Measurements from ENCODE around the gene HLA-A. TPM values are rescaled to one million over a fixed set of nuclear protein-coding genes. Genes with fewer than 3 reads are reported as not detected.

The HLA-A gene
- polyA plus RNA-seq: 326 TPM
- long read RNA-seq, donor 1, transcript HLA-A-203 (8 exons, 1,611 nt): major isoform, 117 of 245 reads
- long read RNA-seq, donor 1, partial matches to known transcripts: 111 of 245 reads
- long read RNA-seq, donor 1, other reads (novel, unspliced or antisense): 16 of 245 reads
- long read RNA-seq, donor 2, transcript HLA-A-203 (8 exons, 1,611 nt): major isoform, 196 of 372 reads
- long read RNA-seq, donor 2, partial matches to known transcripts: 151 of 372 reads
- long read RNA-seq, donor 2, other reads (novel, unspliced or antisense): 25 of 372 reads
- long read RNA-seq, donor 3, transcript HLA-A-203 (8 exons, 1,611 nt): major isoform, 193 of 490 reads
- long read RNA-seq, donor 3, partial matches to known transcripts: 271 of 490 reads
- long read RNA-seq, donor 3, other reads (novel, unspliced or antisense): 25 of 490 reads
- long read RNA-seq, donor 4, transcript HLA-A-203 (8 exons, 1,611 nt): major isoform, 29 of 37 reads
- long read RNA-seq, donor 4, partial matches to known transcripts: 8 of 37 reads
- long read RNA-seq, donor 4, other reads (novel, unspliced or antisense): 0 of 37 reads
- long read RNA-seq, donor 5, transcript HLA-A-203 (8 exons, 1,611 nt): major isoform, 42 of 59 reads
- long read RNA-seq, donor 5, partial matches to known transcripts: 17 of 59 reads
- long read RNA-seq, donor 5, other reads (novel, unspliced or antisense): 0 of 59 reads
- long read RNA-seq, donor 6, transcript HLA-A-203 (8 exons, 1,611 nt): major isoform, 216 of 392 reads
- long read RNA-seq, donor 6, partial matches to known transcripts: 139 of 392 reads
- long read RNA-seq, donor 6, other reads (novel, unspliced or antisense): 37 of 392 reads
- long read RNA-seq, donor 7, transcript HLA-A-203 (8 exons, 1,611 nt): major isoform, 35 of 51 reads
- long read RNA-seq, donor 7, partial matches to known transcripts: 16 of 51 reads
- long read RNA-seq, donor 7, other reads (novel, unspliced or antisense): 0 of 51 reads
- long read RNA-seq, donor 8, transcript HLA-A-202 (8 exons, 1,854 nt): minor isoform, 9 of 427 reads
- long read RNA-seq, donor 8, transcript HLA-A-203 (8 exons, 1,611 nt): major isoform, 213 of 427 reads
- long read RNA-seq, donor 8, partial matches to known transcripts: 180 of 427 reads
- long read RNA-seq, donor 8, other reads (novel, unspliced or antisense): 25 of 427 reads
- long read RNA-seq, donor 9, transcript HLA-A-203 (8 exons, 1,611 nt): major isoform, 131 of 340 reads
- long read RNA-seq, donor 9, partial matches to known transcripts: 180 of 340 reads
- long read RNA-seq, donor 9, other reads (novel, unspliced or antisense): 29 of 340 reads
- long read RNA-seq, donor 10, transcript HLA-A-203 (8 exons, 1,611 nt): major isoform, 74 of 175 reads
- long read RNA-seq, donor 10, partial matches to known transcripts: 91 of 175 reads
- long read RNA-seq, donor 10, other reads (novel, unspliced or antisense): 10 of 175 reads
- long read RNA-seq, donor 11, transcript HLA-A-203 (8 exons, 1,611 nt): major isoform, 137 of 326 reads
- long read RNA-seq, donor 11, partial matches to known transcripts: 164 of 326 reads
- long read RNA-seq, donor 11, other reads (novel, unspliced or antisense): 25 of 326 reads

- no CpG with 5 or more reads among the region's 68 CpGs for WGBS (ENCODE audit: insufficient coverage, low lambda C conversion rate)
- DNase-seq: peak; percentile 95 to 96
- peaks cover 17% of the 10 kb centered on the region for H3K36me3 ChIP-seq (ENCODE audit: control insufficient read depth, insufficient read depth, low read length)
Measured at GRCh38 chr6:29942275-29943052, at the start of gene HLA-A. Gene HLA-A (plus strand): TSS chr6:29942532. CDS start chr6:29942554, 22 bp downstream.

GRCh38 chr6:29892696-29893095 lies 49.6 kb upstream of the HLA-A start:
- Histone ChIP-seq H3K27ac (ENCODE audit: low read length) (no peak overlapping the region), H3K36me3 (ENCODE audit: control insufficient read depth, insufficient read depth, low read length) (peaks cover 16% of the 10 kb centered on the region), H3K9me3 (ENCODE audit: control insufficient read depth, low read depth, low read length) (no peaks in the 10 kb centered on the region), H3K4me3 (ENCODE audit: low read length) (no peak overlapping the region), H3K27me3 (ENCODE audit: control insufficient read depth, insufficient read depth, low read length) (no peaks in the 10 kb centered on the region), H3K4me1 (ENCODE audit: control insufficient read depth, insufficient read depth, low read length) (no peaks in the 10 kb centered on the region)
- peak in 1 of 2 donors; percentile 0 for DNase-seq

More at GRCh38 chr6:29942275-29943052, at the start of gene HLA-A:
- H3K27ac ChIP-seq (ENCODE audit: low read length): peak within 1 kb of the TSS; percentile 87
- peaks cover 3% of the 10 kb centered on the region for H3K4me1 ChIP-seq (ENCODE audit: control insufficient read depth, insufficient read depth, low read length)
- H3K4me3 ChIP-seq (ENCODE audit: low read length): peak within 1 kb of the TSS; percentile 98
- H3K9me3 ChIP-seq (ENCODE audit: control insufficient read depth, low read depth, low read length): no peaks in the 10 kb centered on the region
- no peaks in the 10 kb centered on the region for H3K27me3 ChIP-seq (ENCODE audit: control insufficient read depth, insufficient read depth, low read length)

- H3K27me3 ChIP-seq (ENCODE audit: control insufficient read depth, insufficient read depth, low read length): no peaks in the 10 kb centered on the region
- no peak overlapping the region for H3K4me3 ChIP-seq (ENCODE audit: low read length)
- H3K4me1 ChIP-seq (ENCODE audit: control insufficient read depth, insufficient read depth, low read length): no peaks in the 10 kb centered on the region
- WGBS (ENCODE audit: insufficient coverage, low lambda C conversion rate): no CpG with 5 or more reads among the region's 3 CpGs
- H3K9me3 ChIP-seq (ENCODE audit: control insufficient read depth, low read depth, low read length): no peaks in the 10 kb centered on the region
- H3K36me3 ChIP-seq (ENCODE audit: control insufficient read depth, insufficient read depth, low read length): no peaks in the 10 kb centered on the region
- DNase-seq: peak in 1 of 2 donors; percentile 0
- no peak overlapping the region for H3K27ac ChIP-seq (ENCODE audit: low read length)
Measured at GRCh38 chr6:29899281-29899680, 43.1 kb upstream of the HLA-A start.

GRCh38 chr6:29905286-29905685 lies 37.0 kb upstream of the HLA-A start:
- H3K4me3 ChIP-seq (ENCODE audit: low read length): no peak overlapping the region
- H3K36me3 ChIP-seq (ENCODE audit: control insufficient read depth, insufficient read depth, low read length): no peaks in the 10 kb centered on the region
- 51% methylated on average over 3 of the region's 4 CpGs for WGBS (ENCODE audit: insufficient coverage, low lambda C conversion rate)
- H3K27ac ChIP-seq (ENCODE audit: low read length): no peak overlapping the region
- no peak for DNase-seq
- H3K4me1 ChIP-seq (ENCODE audit: control insufficient read depth, insufficient read depth, low read length): peaks cover 31% of the 10 kb centered on the region
- no peaks in the 10 kb centered on the region for H3K27me3 ChIP-seq (ENCODE audit: control insufficient read depth, insufficient read depth, low read length)
- H3K9me3 ChIP-seq (ENCODE audit: control insufficient read depth, low read depth, low read length): no peaks in the 10 kb centered on the region

- peak; percentile 80 to 92 for DNase-seq
- WGBS (ENCODE audit: insufficient coverage, low lambda C conversion rate): 40% methylated on average over 1 of the region's 6 CpGs
- no peaks in the 10 kb centered on the region for H3K9me3 ChIP-seq (ENCODE audit: control insufficient read depth, low read depth, low read length)
- no peaks in the 10 kb centered on the region for H3K36me3 ChIP-seq (ENCODE audit: control insufficient read depth, insufficient read depth, low read length)
- peaks cover 42% of the 10 kb centered on the region for H3K4me1 ChIP-seq (ENCODE audit: control insufficient read depth, insufficient read depth, low read length)
- peak overlapping the region; percentile 91 for H3K27ac ChIP-seq (ENCODE audit: low read length)
- no peaks in the 10 kb centered on the region for H3K27me3 ChIP-seq (ENCODE audit: control insufficient read depth, insufficient read depth, low read length)
- no peak overlapping the region for H3K4me3 ChIP-seq (ENCODE audit: low read length)
Measured at GRCh38 chr6:29907637-29908340, 34.5 kb upstream of the HLA-A start.

- peak overlapping the region; percentile 91 for H3K27ac ChIP-seq (ENCODE audit: low read length)
Measured at GRCh38 chr6:29908341-29908662, 34.0 kb upstream of the HLA-A start.

GRCh38 chr6:29908710-29909109 lies 33.6 kb upstream of the HLA-A start:
- DNase-seq: peak in 1 of 2 donors; percentile 63
- H3K27me3 ChIP-seq (ENCODE audit: control insufficient read depth, insufficient read depth, low read length): no peaks in the 10 kb centered on the region
- H3K36me3 ChIP-seq (ENCODE audit: control insufficient read depth, insufficient read depth, low read length): no peaks in the 10 kb centered on the region
- H3K9me3 ChIP-seq (ENCODE audit: control insufficient read depth, low read depth, low read length): no peaks in the 10 kb centered on the region
- H3K27ac ChIP-seq (ENCODE audit: low read length): peak overlapping the region; percentile 91
- peaks cover 42% of the 10 kb centered on the region for H3K4me1 ChIP-seq (ENCODE audit: control insufficient read depth, insufficient read depth, low read length)
- H3K4me3 ChIP-seq (ENCODE audit: low read length): no peak overlapping the region
- WGBS (ENCODE audit: insufficient coverage, low lambda C conversion rate): no CpG with 5 or more reads among the region's 6 CpGs

More at GRCh38 chr6:29908341-29908662, 34.0 kb upstream of the HLA-A start:
- no peak for DNase-seq
- Histone ChIP-seq H3K9me3 (ENCODE audit: control insufficient read depth, low read depth, low read length) (no peaks in the 10 kb centered on the region), H3K4me1 (ENCODE audit: control insufficient read depth, insufficient read depth, low read length) (peaks cover 42% of the 10 kb centered on the region), H3K27me3 (ENCODE audit: control insufficient read depth, insufficient read depth, low read length) (no peaks in the 10 kb centered on the region), H3K36me3 (ENCODE audit: control insufficient read depth, insufficient read depth, low read length) (no peaks in the 10 kb centered on the region), H3K4me3 (ENCODE audit: low read length) (no peak overlapping the region)
- WGBS (ENCODE audit: insufficient coverage, low lambda C conversion rate): no CpG with 5 or more reads among the region's 3 CpGs

GRCh38 chr6:29909985-29910384 lies 32.3 kb upstream of the HLA-A start:
- H3K4me3 ChIP-seq (ENCODE audit: low read length): no peak overlapping the region
- no peak for DNase-seq
- peak overlapping the region; percentile 43 for H3K27ac ChIP-seq (ENCODE audit: low read length)
- H3K36me3 ChIP-seq (ENCODE audit: control insufficient read depth, insufficient read depth, low read length): no peaks in the 10 kb centered on the region
- no CpG with 5 or more reads among the region's 1 CpG for WGBS (ENCODE audit: insufficient coverage, low lambda C conversion rate)
- peaks cover 42% of the 10 kb centered on the region for H3K4me1 ChIP-seq (ENCODE audit: control insufficient read depth, insufficient read depth, low read length)
- no peaks in the 10 kb centered on the region for H3K9me3 ChIP-seq (ENCODE audit: control insufficient read depth, low read depth, low read length)
- no peaks in the 10 kb centered on the region for H3K27me3 ChIP-seq (ENCODE audit: control insufficient read depth, insufficient read depth, low read length)

- no peaks in the 10 kb centered on the region for H3K27me3 ChIP-seq (ENCODE audit: control insufficient read depth, insufficient read depth, low read length)
- no peaks in the 10 kb centered on the region for H3K36me3 ChIP-seq (ENCODE audit: control insufficient read depth, insufficient read depth, low read length)
- H3K4me1 ChIP-seq (ENCODE audit: control insufficient read depth, insufficient read depth, low read length): peaks cover 32% of the 10 kb centered on the region
- WGBS (ENCODE audit: insufficient coverage, low lambda C conversion rate): no CpG with 5 or more reads among the region's 2 CpGs
- no peak for DNase-seq
- no peak overlapping the region for H3K4me3 ChIP-seq (ENCODE audit: low read length)
- no peaks in the 10 kb centered on the region for H3K9me3 ChIP-seq (ENCODE audit: control insufficient read depth, low read depth, low read length)
- H3K27ac ChIP-seq (ENCODE audit: low read length): no peak overlapping the region
Measured at GRCh38 chr6:29912840-29913239, 29.5 kb upstream of the HLA-A start.
